ENCODE data around the gene FMNL2. TPM values are rescaled to one million over a fixed set of nuclear protein-coding genes. Genes with fewer than 3 reads are reported as not detected.

FMNL2 gene
- total RNA-seq, 1 donor from 2014 or later: 41.7 TPM

- no peaks in the 10 kb centered on the region for H3K9me3 Mint-ChIP-seq (ENCODE audit: unreplicated experiment)
- DNase-seq (ENCODE audit: low spot score): no peak
- peaks cover 2% of the 10 kb centered on the region for H3K27me3 Mint-ChIP-seq (ENCODE audit: unreplicated experiment)
- no peak overlapping the region for H3K4me3 Mint-ChIP-seq (ENCODE audit: unreplicated experiment)
- no peak for TF ChIP-seq CTCF (IDR thresholded peaks at IDR 0.05; ENCODE audit: unreplicated experiment)
- H3K27ac Mint-ChIP-seq (ENCODE audit: unreplicated experiment): no peak overlapping the region
- H3K4me1 Mint-ChIP-seq (ENCODE audit: unreplicated experiment): peaks cover 31% of the 10 kb centered on the region
- H3K36me3 Mint-ChIP-seq (ENCODE audit: low read depth, unreplicated experiment): peaks cover 4% of the 10 kb centered on the region
Observed at GRCh38 chr2:152450176-152450575, 115.2 kb downstream of the FMNL2 start.

- H3K4me3 Mint-ChIP-seq (ENCODE audit: unreplicated experiment): no peak overlapping the region
- no peak for DNase-seq (ENCODE audit: low spot score)
- no peak for TF ChIP-seq CTCF (IDR thresholded peaks at IDR 0.05; ENCODE audit: unreplicated experiment)
- no peaks in the 10 kb centered on the region for H3K9me3 Mint-ChIP-seq (ENCODE audit: unreplicated experiment)
- peak overlapping the region; percentile 25 for H3K27ac Mint-ChIP-seq (ENCODE audit: unreplicated experiment)
- H3K27me3 Mint-ChIP-seq (ENCODE audit: unreplicated experiment): peaks cover 1% of the 10 kb centered on the region
- H3K4me1 Mint-ChIP-seq (ENCODE audit: unreplicated experiment): peaks cover 24% of the 10 kb centered on the region
- H3K36me3 Mint-ChIP-seq (ENCODE audit: low read depth, unreplicated experiment): peaks cover 5% of the 10 kb centered on the region
Observed at GRCh38 chr2:152452256-152452973, 117.4 kb downstream of the FMNL2 start.

GRCh38 chr2:152453129-152453911 is 118.3 kb downstream of the FMNL2 start:
- Mint-ChIP-seq H3K36me3 (ENCODE audit: low read depth, unreplicated experiment) (peaks cover 5% of the 10 kb centered on the region), H3K4me3 (ENCODE audit: unreplicated experiment) (no peak overlapping the region), H3K27ac (ENCODE audit: unreplicated experiment) (peak overlapping the region; percentile 86), H3K9me3 (ENCODE audit: unreplicated experiment) (no peaks in the 10 kb centered on the region), H3K4me1 (ENCODE audit: unreplicated experiment) (peaks cover 20% of the 10 kb centered on the region), H3K27me3 (ENCODE audit: unreplicated experiment) (no peaks in the 10 kb centered on the region)
- no peak for DNase-seq (ENCODE audit: low spot score)
- no peak for TF ChIP-seq CTCF (IDR thresholded peaks at IDR 0.05; ENCODE audit: unreplicated experiment)

- peaks cover 5% of the 10 kb centered on the region for H3K36me3 Mint-ChIP-seq (ENCODE audit: low read depth, unreplicated experiment)
- no peak overlapping the region for H3K4me3 Mint-ChIP-seq (ENCODE audit: unreplicated experiment)
- no peaks in the 10 kb centered on the region for H3K9me3 Mint-ChIP-seq (ENCODE audit: unreplicated experiment)
- TF ChIP-seq CTCF (IDR thresholded peaks at IDR 0.05; ENCODE audit: unreplicated experiment): no peak
- H3K27me3 Mint-ChIP-seq (ENCODE audit: unreplicated experiment): no peaks in the 10 kb centered on the region
- H3K27ac Mint-ChIP-seq (ENCODE audit: unreplicated experiment): peak overlapping the region; percentile 43
- no peak for DNase-seq (ENCODE audit: low spot score)
- H3K4me1 Mint-ChIP-seq (ENCODE audit: unreplicated experiment): peaks cover 20% of the 10 kb centered on the region
Observed at GRCh38 chr2:152454371-152454770, 119.4 kb downstream of the FMNL2 start.

- DNase-seq (ENCODE audit: low spot score): no peak
- Mint-ChIP-seq H3K36me3 (ENCODE audit: low read depth, unreplicated experiment) (peaks cover 5% of the 10 kb centered on the region), H3K4me3 (ENCODE audit: unreplicated experiment) (no peak overlapping the region), H3K9me3 (ENCODE audit: unreplicated experiment) (no peaks in the 10 kb centered on the region), H3K27ac (ENCODE audit: unreplicated experiment) (peak overlapping the region; percentile 27), H3K4me1 (ENCODE audit: unreplicated experiment) (peaks cover 20% of the 10 kb centered on the region), H3K27me3 (ENCODE audit: unreplicated experiment) (no peaks in the 10 kb centered on the region)
- no peak for TF ChIP-seq CTCF (IDR thresholded peaks at IDR 0.05; ENCODE audit: unreplicated experiment)
Observed at GRCh38 chr2:152454960-152455359, 120.0 kb downstream of the FMNL2 start.

Data from endothelial cell (in vitro differentiated cells).